D721Med (cell line): ENCODE results near the gene BABAM1.

Source experiments
- DNase-seq: peaks from one replicate; pipeline ENCODE4 v3.0.0; 2011; ENCODE audit warnings: low spot score; ENCODE audit not compliant: insufficient read length
- FAIRE-seq: peaks from 2 replicates; lab custom pipeline; 2011; peaks lifted over from hg19 to GRCh38; lab: Jason Lieb, UNC
- TF ChIP-seq, protein P1 (sequence below): IDR thresholded peaks from 2 replicates; pipeline ENCODE4 v1.5.1; 2012; ENCODE audit warnings: mild to moderate bottlenecking, control low read depth; ENCODE audit not compliant: insufficient read depth; ENCODE audit errors: missing control alignments

The BABAM1 gene

DNA sequence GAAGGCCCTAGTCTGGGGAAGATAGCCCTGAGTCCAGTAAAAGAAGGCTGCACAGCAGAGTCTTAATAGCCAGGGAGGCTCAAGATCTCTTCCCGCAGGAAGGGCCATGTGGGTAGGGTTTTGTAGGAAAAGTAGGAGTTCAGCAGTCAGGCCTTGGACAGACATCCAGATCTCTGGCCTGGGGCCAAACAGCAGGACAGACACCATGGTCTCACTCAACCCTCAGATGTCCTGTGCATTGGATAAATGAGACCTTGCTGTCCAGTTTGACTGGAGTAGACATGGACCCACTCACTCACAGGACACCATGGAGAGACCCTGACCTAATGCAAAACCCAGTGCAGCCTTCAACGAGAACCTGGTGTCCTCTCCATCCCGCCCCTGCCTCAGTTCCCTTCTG is 37.4 kb upstream of the BABAM1 start:
- DNase-seq (no peak), FAIRE-seq (no peak)
- TF ChIP-seq, protein P1, sequence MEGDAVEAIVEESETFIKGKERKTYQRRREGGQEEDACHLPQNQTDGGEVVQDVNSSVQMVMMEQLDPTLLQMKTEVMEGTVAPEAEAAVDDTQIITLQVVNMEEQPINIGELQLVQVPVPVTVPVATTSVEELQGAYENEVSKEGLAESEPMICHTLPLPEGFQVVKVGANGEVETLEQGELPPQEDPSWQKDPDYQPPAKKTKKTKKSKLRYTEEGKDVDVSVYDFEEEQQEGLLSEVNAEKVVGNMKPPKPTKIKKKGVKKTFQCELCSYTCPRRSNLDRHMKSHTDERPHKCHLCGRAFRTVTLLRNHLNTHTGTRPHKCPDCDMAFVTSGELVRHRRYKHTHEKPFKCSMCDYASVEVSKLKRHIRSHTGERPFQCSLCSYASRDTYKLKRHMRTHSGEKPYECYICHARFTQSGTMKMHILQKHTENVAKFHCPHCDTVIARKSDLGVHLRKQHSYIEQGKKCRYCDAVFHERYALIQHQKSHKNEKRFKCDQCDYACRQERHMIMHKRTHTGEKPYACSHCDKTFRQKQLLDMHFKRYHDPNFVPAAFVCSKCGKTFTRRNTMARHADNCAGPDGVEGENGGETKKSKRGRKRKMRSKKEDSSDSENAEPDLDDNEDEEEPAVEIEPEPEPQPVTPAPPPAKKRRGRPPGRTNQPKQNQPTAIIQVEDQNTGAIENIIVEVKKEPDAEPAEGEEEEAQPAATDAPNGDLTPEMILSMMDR, result no peak

DNA sequence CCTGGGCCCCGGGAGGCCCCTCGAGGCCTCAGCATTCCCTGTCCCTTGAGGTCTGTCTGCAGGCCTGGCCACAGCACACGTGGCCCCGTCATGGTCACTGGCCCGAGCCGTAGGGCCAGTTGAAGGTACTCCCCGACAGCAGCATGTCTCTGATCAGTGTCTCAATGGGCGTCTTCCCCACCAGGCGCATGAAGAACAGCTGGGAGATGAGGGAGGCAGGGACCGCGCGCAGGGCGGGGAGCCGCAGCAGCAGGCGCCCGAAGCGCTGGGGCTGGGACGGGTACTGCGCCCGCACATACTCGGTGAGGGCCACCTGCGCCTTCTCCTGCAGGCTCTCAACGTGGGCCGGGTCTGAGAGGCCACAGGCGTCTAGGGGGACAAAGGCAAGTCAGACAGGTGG is 35.0 kb upstream of the BABAM1 start:
- FAIRE-seq (no peak), DNase-seq (no peak)
- TF ChIP-seq, protein P1, result no peak

GRCh38 chr19:17234911-17235299 is 32.3 kb upstream of the BABAM1 start:
- FAIRE-seq (no peak), DNase-seq (no peak)

GRCh38 chr19:17235300-17235970 is 31.8 kb upstream of the BABAM1 start:
- no peak for FAIRE-seq
- no peak for DNase-seq
- TF ChIP-seq, protein P1, result peak; percentile 51

More at GRCh38 chr19:17234911-17235299, 32.3 kb upstream of the BABAM1 start:
- TF ChIP-seq, protein P1, result no peak

DNA sequence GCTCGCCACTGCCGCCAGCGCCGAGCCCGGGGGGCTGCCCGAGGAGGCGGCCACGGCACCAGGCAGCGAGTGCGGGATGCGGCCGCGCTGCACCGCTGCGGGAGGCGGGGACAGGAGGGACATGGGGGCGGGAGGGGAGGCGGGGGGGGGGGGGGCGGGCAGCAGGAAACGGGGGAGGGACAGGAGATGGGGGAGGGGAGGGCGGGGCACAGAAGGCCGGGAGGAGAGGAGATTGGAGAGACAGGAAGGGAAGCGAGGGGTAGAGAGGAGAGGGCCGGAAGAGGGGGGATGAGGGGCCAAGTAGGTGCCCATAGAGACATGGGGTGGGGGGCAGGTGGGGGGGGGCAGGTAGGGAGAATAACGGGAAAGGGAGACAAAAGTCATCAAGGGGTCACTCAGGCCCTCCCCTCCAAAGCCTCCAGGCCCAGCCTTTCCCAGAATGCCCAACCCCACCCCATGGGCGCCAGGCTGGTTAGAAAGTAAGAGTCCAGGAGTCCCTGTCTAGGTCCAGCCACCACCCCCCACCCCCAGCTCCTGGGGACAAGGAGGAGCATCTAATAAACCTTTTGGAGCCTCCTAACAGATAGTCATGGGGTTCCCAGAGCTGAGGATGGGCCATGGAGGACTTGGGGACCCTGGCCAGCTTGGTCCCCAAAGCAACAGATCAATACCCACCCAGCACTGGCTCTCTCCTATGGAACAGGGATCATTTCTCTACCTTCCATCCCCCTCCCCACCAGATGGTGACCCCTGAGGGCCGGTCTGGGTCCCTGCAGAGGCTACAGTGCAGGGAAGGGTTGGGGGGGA is 31.1 kb upstream of the BABAM1 start:
- no peak for FAIRE-seq
- TF ChIP-seq, protein P1, result no peak
- no peak for DNase-seq

- no peak for FAIRE-seq
- TF ChIP-seq, protein P1, result no peak
- DNase-seq, result no peak
Observed at GRCh38 chr19:17236811-17237543, 30.3 kb upstream of the BABAM1 start.
